Breast epithelium (tissue), 4 donors: ENCODE measurements around the gene COL25A1. TPM values are rescaled to one million over a fixed set of nuclear protein-coding genes. Genes with fewer than 3 reads are reported as not detected.

Experiments used
- DNase-seq, 2 donors: peaks; one replicate each; pipeline ENCODE4 v3.0.0-alpha.2; 2019; ENCODE audit warnings: low spot score in 2 of 2
- H3K27ac ChIP-seq, 2 donors: fragments of 200-600 bp; sonication (generic) in 1 of 2; one replicate each; pipeline ENCODE4 v1.5.1; 2016 to 2019; ENCODE audit warnings: mild to moderate bottlenecking in 1 of 2
- H3K27me3 ChIP-seq, 2 donors: fragments of 200-600 bp; sonication (generic) in 1 of 2; one replicate each; pipeline versions ENCODE4 v1.5.1 to v1.6.0; 2017 to 2019; ENCODE audit warnings: control low read depth in 1 of 2, mild to moderate bottlenecking in 1 of 2
- H3K36me3 ChIP-seq: fragments of 200-600 bp; one replicate; pipeline ENCODE4 v1.5.1; 2019
- H3K4me1 ChIP-seq, 2 donors: fragments of 200-600 bp; sonication (generic); one replicate each; pipeline ENCODE4 v1.5.1; 2016 to 2019; ENCODE audit warnings: control low read depth in 1 of 2
- H3K4me3 ChIP-seq, 3 donors: fragments of 200-600 bp; sonication (generic); 1 replicate in 2 of 3; 2 replicates in 1 of 3; pipeline ENCODE4 v1.5.1; 2016 to 2019; ENCODE audit warnings: mild to moderate bottlenecking in 3 of 3, moderate library complexity in 2 of 3
- H3K9me3 ChIP-seq, 2 donors: fragments of 200-600 bp; sonication (generic) in 1 of 2; one replicate each; pipeline ENCODE4 v1.5.1; 2016 to 2019; ENCODE audit warnings: control low read depth in 1 of 2
- CTCF ChIP-seq, 3 donors: fragments of 450-650 bp; IDR thresholded peaks; one replicate each; pipeline ENCODE4 v1.5.1; 2016 to 2017; ENCODE audit warnings: antibody characterized with exemption in 3 of 3, mild to moderate bottlenecking in 3 of 3, moderate library complexity in 3 of 3
- POLR2A ChIP-seq: fragments of 450-650 bp; IDR thresholded peaks from one replicate; pipeline ENCODE4 v1.6.1; 2016; ENCODE audit warnings: antibody characterized with exemption, mild to moderate bottlenecking, moderate library complexity
- POLR2AphosphoS5 ChIP-seq, 3 donors: sonication (generic); formaldehyde crosslinking; IDR thresholded peaks; one replicate each; pipeline ENCODE4 v1.6.1; 2017; ENCODE audit warnings: antibody characterized with exemption in 3 of 3
- intact Hi-C: fragments of 100-400 bp; cut with DNase I; formaldehyde crosslinking; loops from one replicate; pipeline ENCODE4 v1.15.1; 2023; ENCODE audit warnings: low total_unique reads
- total RNA-seq, 3 donors: library from RNA; depleted of rRNA; stranded (reverse); fragments of >200 nt; gene quantifications; one replicate each; pipeline ENCODE4 v1.1.0, GENCODE V29; 2016

COL25A1 gene
- total RNA-seq, 3 donors from 2014 or later = 2.6 to 11.0 (median 2.8) TPM

GRCh38 chr4:108931926-108932325, 370.5 kb downstream of the COL25A1 start:
- no peaks in the 10 kb centered on the region for H3K27me3 ChIP-seq

GRCh38 chr4:108930186-108930585, 372.3 kb downstream of the COL25A1 start:
- H3K27ac ChIP-seq = no peak overlapping the region
- H3K36me3 ChIP-seq = no peaks in the 10 kb centered on the region
- H3K9me3 ChIP-seq = no peaks in the 10 kb centered on the region
- intact Hi-C loops = no loop called here
- no peaks in the 10 kb centered on the region for H3K27me3 ChIP-seq
- no peak for TF ChIP-seq POLR2A
- no peak for TF ChIP-seq POLR2AphosphoS5 (IDR thresholded peaks at IDR 0.05)
- no peak for TF ChIP-seq CTCF (IDR thresholded peaks at IDR 0.05)
- no peaks in the 10 kb centered on the region for H3K4me1 ChIP-seq
- no peak for DNase-seq
- H3K4me3 ChIP-seq = no peak overlapping the region

More at GRCh38 chr4:108931926-108932325, 370.5 kb downstream of the COL25A1 start:
- TF ChIP-seq POLR2A (no peak), POLR2AphosphoS5 (IDR thresholded peaks at IDR 0.05) (no peak), CTCF (IDR thresholded peaks at IDR 0.05) (no peak)
- no peaks in the 10 kb centered on the region for H3K36me3 ChIP-seq
- H3K4me1 ChIP-seq = no peaks in the 10 kb centered on the region
- no peaks in the 10 kb centered on the region for H3K9me3 ChIP-seq
- H3K27ac ChIP-seq = no peak overlapping the region
- no peak overlapping the region for H3K4me3 ChIP-seq
- intact Hi-C loops = no loop called here
- no peak for DNase-seq

- H3K4me1 ChIP-seq = no peaks in the 10 kb centered on the region
- intact Hi-C loops = no loop called here
- H3K27ac ChIP-seq = no peak overlapping the region
- TF ChIP-seq POLR2AphosphoS5 (IDR thresholded peaks at IDR 0.05) = no peak
- TF ChIP-seq CTCF (IDR thresholded peaks at IDR 0.05) = no peak
- no peak for TF ChIP-seq POLR2A
- no peaks in the 10 kb centered on the region for H3K9me3 ChIP-seq
- H3K27me3 ChIP-seq = no peaks in the 10 kb centered on the region
- no peak overlapping the region for H3K4me3 ChIP-seq
- DNase-seq = no peak
- H3K36me3 ChIP-seq = no peaks in the 10 kb centered on the region
Measured at GRCh38 chr4:108926781-108927180, 375.7 kb downstream of the COL25A1 start.

GRCh38 chr4:108926061-108926460, 376.4 kb downstream of the COL25A1 start:
- intact Hi-C loops = no loop called here
- Histone ChIP-seq H3K36me3 (no peaks in the 10 kb centered on the region), H3K4me1 (no peaks in the 10 kb centered on the region), H3K9me3 (no peaks in the 10 kb centered on the region), H3K4me3 (no peak overlapping the region), H3K27me3 (no peaks in the 10 kb centered on the region), H3K27ac (no peak overlapping the region)
- no peak for TF ChIP-seq POLR2AphosphoS5 (IDR thresholded peaks at IDR 0.05)
- no peak for TF ChIP-seq CTCF (IDR thresholded peaks at IDR 0.05)
- TF ChIP-seq POLR2A = no peak
- DNase-seq = no peak

GRCh38 chr4:108922191-108922590, 380.3 kb downstream of the COL25A1 start:
- intact Hi-C loops = no loop called here
- no peak for DNase-seq
- Histone ChIP-seq H3K27ac (no peak overlapping the region), H3K4me3 (no peak overlapping the region), H3K36me3 (no peaks in the 10 kb centered on the region), H3K4me1 (no peaks in the 10 kb centered on the region), H3K9me3 (no peaks in the 10 kb centered on the region), H3K27me3 (no peaks in the 10 kb centered on the region)
- no peak for TF ChIP-seq POLR2AphosphoS5 (IDR thresholded peaks at IDR 0.05)
- no peak for TF ChIP-seq POLR2A
- no peak for TF ChIP-seq CTCF (IDR thresholded peaks at IDR 0.05)
